Left lung (tissue), 14 donors: ENCODE results near the gene OGA. TPM values are rescaled to one million over a fixed set of nuclear protein-coding genes. Genes with fewer than 3 reads are reported as not detected.

Experiments used
- ATAC-seq: fragments of 200-7000 bp; cut with Tn5 transposase; one replicate; pipeline ENCODE4 v1.9.1; 2020; ENCODE audit warnings: moderate library complexity
- DNase-seq, 4 donors: peaks; one replicate each; pipeline ENCODE4 v3.0.0-alpha.2; 2013 to 2020
- H3K27ac ChIP-seq, 2 donors: fragments of 200-600 bp; sonication (generic) in 1 of 2; one replicate each; pipeline versions ENCODE4 v1.5.0 to v1.8.0; 2020 to 2021
- H3K27me3 ChIP-seq, 2 donors: fragments of 200-600 bp; sonication (generic) in 1 of 2; one replicate each; pipeline versions ENCODE4 v1.5.0 to v1.8.0; 2020 to 2021
- H3K36me3 ChIP-seq, 2 donors: fragments of 200-600 bp; sonication (generic) in 1 of 2; one replicate each; pipeline versions ENCODE4 v1.5.0 to v1.8.0; 2020 to 2021
- H3K4me1 ChIP-seq, 2 donors: fragments of 200-600 bp; one replicate each; pipeline ENCODE4 v1.8.0; 2021
- H3K4me3 ChIP-seq, 2 donors: fragments of 200-600 bp; sonication (generic) in 1 of 2; one replicate each; pipeline versions ENCODE4 v1.5.0 to v1.8.0; 2020 to 2021; ENCODE audit warnings: mild to moderate bottlenecking in 1 of 2
- H3K9me3 ChIP-seq, 2 donors: fragments of 200-600 bp; sonication (generic) in 1 of 2; one replicate each; pipeline versions ENCODE4 v1.5.0 to v1.8.0; 2020 to 2021
- CTCF ChIP-seq, 2 donors: fragments of 200-600 bp; sonication (generic) in 1 of 2; IDR thresholded peaks; one replicate each; pipeline versions ENCODE4 v1.5.0 to v1.8.0; 2021; ENCODE audit warnings: antibody characterized with exemption in 2 of 2
- intact Hi-C, 2 donors: fragments of 100-400 bp; cut with DNase I; formaldehyde crosslinking; loops; one replicate each; pipeline versions ENCODE4 v1.11.2 to v1.14.2; 2022
- long read RNA-seq, 12 donors: library from polyadenylated mRNA in 2 of 12; unstranded in 2 of 12; transcript quantifications; one replicate each; pipeline ENCODE4 v2.0.0 and lab custom pipeline, GENCODE V29; 2019 to 2026
- polyA plus RNA-seq, 6 donors: library from polyadenylated mRNA; unstranded; fragments of 120-200 nt; gene quantifications; one replicate each; pipeline ENCODE4 v1.2.1, GENCODE V29; 2013; ENCODE audit not compliant: insufficient read length in 6 of 6
- total RNA-seq, 2 donors: library from RNA; stranded (reverse); fragmentation: NEBNext Ultra II Directional; extraction: Animal tissue kit (Norgen Biotek cat#: 25700); gene quantifications; one replicate each; pipeline ENCODE4 v1.2.1, GENCODE V29; 2021
- donor health status: DM: no; HTN: yes; CAD: no.
- donor health status: DM: no; HTN: no; CAD: no.

Gene OGA
- total RNA-seq (10 to 100 TPM; 72.6 to 87.0 TPM), polyA plus RNA-seq (100 to 1,000 TPM; 224 to 288 (median 245) TPM)
- long read RNA-seq, donor 1, full-length matches to known transcripts: 8 of 35 reads
- long read RNA-seq, donor 1, partial matches to known transcripts: 27 of 35 reads
- long read RNA-seq, donor 1, other reads (novel, unspliced or antisense): 0 of 35 reads
- long read RNA-seq, donor 2, full-length matches to known transcripts: 19 of 40 reads
- long read RNA-seq, donor 2, partial matches to known transcripts: 21 of 40 reads
- long read RNA-seq, donor 2, other reads (novel, unspliced or antisense): 0 of 40 reads
- long read RNA-seq, donor 3, full-length matches to known transcripts: 11 of 11 reads
- long read RNA-seq, donor 3, partial matches to known transcripts: 0 of 11 reads
- long read RNA-seq, donor 3, other reads (novel, unspliced or antisense): 0 of 11 reads
- long read RNA-seq, donor 4, partial matches to known transcripts: 4 of 5 reads
- long read RNA-seq, donor 4, other reads (novel, unspliced or antisense): 1 of 5 reads
- long read RNA-seq, donor 5, full-length matches to known transcripts: 5 of 22 reads
- long read RNA-seq, donor 5, partial matches to known transcripts: 17 of 22 reads
- long read RNA-seq, donor 5, other reads (novel, unspliced or antisense): 0 of 22 reads
- long read RNA-seq, donor 6, full-length matches to known transcripts: 14 of 22 reads
- long read RNA-seq, donor 6, partial matches to known transcripts: 8 of 22 reads
- long read RNA-seq, donor 6, other reads (novel, unspliced or antisense): 0 of 22 reads
- long read RNA-seq, donor 7, full-length matches to known transcripts: 11 of 18 reads
- long read RNA-seq, donor 7, partial matches to known transcripts: 7 of 18 reads
- long read RNA-seq, donor 7, other reads (novel, unspliced or antisense): 0 of 18 reads
- long read RNA-seq, donor 8, full-length matches to known transcripts: 19 of 39 reads
- long read RNA-seq, donor 8, partial matches to known transcripts: 20 of 39 reads
- long read RNA-seq, donor 8, other reads (novel, unspliced or antisense): 0 of 39 reads
- long read RNA-seq, donor 9: 0 reads
- long read RNA-seq, donor 10, partial matches to known transcripts: 1 of 1 reads
- long read RNA-seq, donor 10, other reads (novel, unspliced or antisense): 0 of 1 reads
- long read RNA-seq, donor 11, full-length matches to known transcripts: 12 of 26 reads
- long read RNA-seq, donor 11, partial matches to known transcripts: 14 of 26 reads
- long read RNA-seq, donor 11, other reads (novel, unspliced or antisense): 0 of 26 reads
- long read RNA-seq, donor 12, full-length matches to known transcripts: 17 of 47 reads
- long read RNA-seq, donor 12, partial matches to known transcripts: 30 of 47 reads
- long read RNA-seq, donor 12, other reads (novel, unspliced or antisense): 0 of 47 reads

- DNase-seq: peak; percentile 98 to 99 (median 99)
- TF ChIP-seq CTCF (IDR thresholded peaks at IDR 0.05): no peak
- Histone ChIP-seq H3K36me3 (no peaks in the 10 kb centered on the region), H3K4me1 (peaks cover 27 to 46% of the 10 kb centered on the region in 2 donors), H3K9me3 (no peaks in the 10 kb centered on the region), H3K27me3 (no peaks in the 10 kb centered on the region), H3K27ac (peak within 1 kb of the TSS; percentile 94), H3K4me3 (peak within 1 kb of the TSS; percentile 97 to 100)
- ATAC-seq: peak; percentile 92
- intact Hi-C loops: no loop called here
These were observed at the start of gene OGA for GRCh38 chr10:101818119-101818871. Gene OGA, minus strand, starts transcription at chr10:101818444. Its CDS starts 422 bp downstream, at chr10:101818022.

GRCh38 chr10:101867931-101868330 is 49.7 kb upstream of the OGA start:
- ATAC-seq: no peak
- Histone ChIP-seq H3K27ac (no peak overlapping the region), H3K4me1 (no peaks in the 10 kb centered on the region), H3K36me3 (peaks cover 0 to 5% of the 10 kb centered on the region in 2 donors), H3K27me3 (no peaks in the 10 kb centered on the region), H3K9me3 (no peaks in the 10 kb centered on the region), H3K4me3 (no peak overlapping the region)
- DNase-seq: no peak
- intact Hi-C loops: no loop called here
- TF ChIP-seq CTCF (IDR thresholded peaks at IDR 0.05): no peak

- H3K4me1 ChIP-seq: no peaks in the 10 kb centered on the region
- H3K36me3 ChIP-seq: peaks cover 0 to 10% of the 10 kb centered on the region in 2 donors
- intact Hi-C loops: no loop called here
- H3K27ac ChIP-seq: no peak overlapping the region
- ATAC-seq (no peak), DNase-seq (no peak)
- H3K9me3 ChIP-seq: peaks cover 0 to 9% of the 10 kb centered on the region in 2 donors
- no peaks in the 10 kb centered on the region for H3K27me3 ChIP-seq
- no peak for TF ChIP-seq CTCF (IDR thresholded peaks at IDR 0.05)
- H3K4me3 ChIP-seq: no peak overlapping the region
These were observed 41.3 kb upstream of the OGA start for GRCh38 chr10:101859530-101859929.

- H3K27me3 ChIP-seq: no peaks in the 10 kb centered on the region
- intact Hi-C loops: no loop called here
These were observed 40.7 kb upstream of the OGA start for GRCh38 chr10:101858723-101859500.

More at GRCh38 chr10:101858723-101859500, 40.7 kb upstream of the OGA start:
- TF ChIP-seq CTCF (IDR thresholded peaks at IDR 0.05): no peak
- peaks cover 0 to 10% of the 10 kb centered on the region in 2 donors for H3K36me3 ChIP-seq
- H3K9me3 ChIP-seq: peaks cover 0 to 9% of the 10 kb centered on the region in 2 donors
- H3K27ac ChIP-seq: no peak overlapping the region
- DNase-seq (no peak), ATAC-seq (no peak)
- no peak overlapping the region for H3K4me3 ChIP-seq
- no peaks in the 10 kb centered on the region for H3K4me1 ChIP-seq
